ENCODE results near the gene OR4D1.
"Not testable (repeated sequence)": the region's sequence is repeated elsewhere in the genome, so short reads cannot be mapped to it uniquely, and the experiment has no call there.

OR4D1 gene

GRCh38 chr17:58147930-58148434 lies at the start of gene OR4D1:
Gene OR4D1 (plus strand): TSS chr17:58148384. CDS start chr17:58155154, 6,770 bp downstream.
- no peak for DNase-seq (ENCODE audit: extremely low read depth, low read depth)
- no peak within 1 kb of the TSS for H3K4me3 ChIP-seq (replicated peaks; ENCODE audit: low read depth, low read length)
- TF ChIP-seq CTCF (IDR thresholded peaks at IDR 0.05; ENCODE audit: low read depth, low read length, missing control alignments): no peak

- DNase-seq (ENCODE audit: extremely low read depth, low read depth): no peak
- TF ChIP-seq CTCF (IDR thresholded peaks at IDR 0.05; ENCODE audit: low read depth, low read length, missing control alignments): no peak
- no peak overlapping the region for H3K4me3 ChIP-seq (replicated peaks; ENCODE audit: low read depth, low read length)
Measured at GRCh38 chr17:58100506-58100905, 47.7 kb upstream of the OR4D1 start.

DNA sequence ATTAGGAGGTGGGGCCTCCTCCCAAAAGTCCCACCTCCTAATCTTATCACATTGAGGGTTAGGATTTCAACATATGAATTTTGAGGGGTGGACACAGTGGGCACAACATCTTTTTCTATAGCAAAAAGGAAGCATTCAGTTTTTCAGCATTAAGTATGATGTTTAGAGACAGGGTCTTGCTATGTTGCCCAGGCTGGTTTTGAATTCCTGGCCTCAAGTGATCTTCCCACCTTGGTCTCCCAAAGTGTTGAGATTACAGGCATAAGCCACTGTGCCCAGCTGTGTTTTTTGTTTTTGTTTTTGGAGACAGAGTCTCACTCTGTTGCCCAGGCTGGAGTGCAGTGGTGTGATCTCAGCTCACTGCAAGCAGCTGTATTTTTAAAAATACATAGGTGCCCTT lies 46.3 kb upstream of the OR4D1 start:
- DNase-seq (ENCODE audit: extremely low read depth, low read depth); H3K4me3 ChIP-seq (replicated peaks; ENCODE audit: low read depth, low read length): not testable (repeated sequence)

DNA sequence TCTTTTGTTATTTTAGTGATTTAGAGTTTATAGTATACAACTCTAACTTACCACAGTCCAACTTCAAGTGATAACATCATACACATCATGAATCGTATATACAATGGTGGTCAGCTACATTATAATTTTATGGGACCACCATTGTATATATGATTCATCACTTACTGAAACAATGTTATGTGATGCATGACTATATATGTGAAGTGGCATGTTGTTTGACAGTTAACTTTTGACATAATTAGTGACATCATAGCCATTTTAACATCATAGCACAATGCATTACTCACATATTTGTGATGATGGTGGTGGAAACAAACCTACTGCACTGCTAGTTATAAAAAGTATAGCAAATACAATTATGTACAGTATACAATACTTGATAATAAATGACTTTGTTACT lies 43.1 kb upstream of the OR4D1 start:
- TF ChIP-seq CTCF (IDR thresholded peaks at IDR 0.05; ENCODE audit: low read depth, low read length, missing control alignments): no peak

GRCh38 chr17:58107306-58107705 lies 40.9 kb upstream of the OR4D1 start:
- no peak for TF ChIP-seq CTCF (IDR thresholded peaks at IDR 0.05; ENCODE audit: low read depth, low read length, missing control alignments)
- DNase-seq (ENCODE audit: extremely low read depth, low read depth): no peak
- H3K4me3 ChIP-seq (replicated peaks; ENCODE audit: low read depth, low read length): no peak overlapping the region

More for the DNA sequence above, 43.1 kb upstream of the OR4D1 start:
- no peak for DNase-seq (ENCODE audit: extremely low read depth, low read depth)
- H3K4me3 ChIP-seq (replicated peaks; ENCODE audit: low read depth, low read length): no peak overlapping the region

GRCh38 chr17:58109197-58109596 lies 39.0 kb upstream of the OR4D1 start:
- no peak overlapping the region for H3K4me3 ChIP-seq (replicated peaks; ENCODE audit: low read depth, low read length)
- TF ChIP-seq CTCF (IDR thresholded peaks at IDR 0.05; ENCODE audit: low read depth, low read length, missing control alignments): no peak
- DNase-seq (ENCODE audit: extremely low read depth, low read depth): no peak

DNA sequence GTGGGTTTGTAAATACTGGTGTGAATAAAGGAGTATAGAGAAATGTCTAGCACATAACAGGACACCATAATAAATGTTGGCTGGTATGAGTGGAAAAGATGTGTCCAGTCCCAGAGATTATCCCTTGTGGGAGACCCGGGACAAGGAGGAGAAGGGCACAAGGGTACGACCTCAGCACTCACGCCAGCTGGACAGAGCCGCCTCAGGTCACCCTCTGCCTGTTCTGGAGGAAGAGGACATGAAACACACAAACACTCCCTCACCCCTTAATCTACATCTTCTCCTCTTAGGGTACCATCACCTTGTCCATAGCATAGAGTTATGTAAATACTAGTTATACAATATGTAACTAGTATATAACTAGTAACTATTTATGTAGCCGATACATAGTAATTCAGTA lies 38.2 kb upstream of the OR4D1 start:
- H3K4me3 ChIP-seq (replicated peaks; ENCODE audit: low read depth, low read length): no peak overlapping the region
- no peak for DNase-seq (ENCODE audit: extremely low read depth, low read depth)
- no peak for TF ChIP-seq CTCF (IDR thresholded peaks at IDR 0.05; ENCODE audit: low read depth, low read length, missing control alignments)

Measured in HFF-Myc (cell line).